Spleen (tissue), 7 donors: ENCODE data around the gene SPTSSA.

Experiments
- POLR2A ChIP-seq, 3 donors: fragments of 450-650 bp; IDR thresholded peaks; one replicate each; pipeline ENCODE4 v1.5.1; 2017; ENCODE audit warnings: antibody characterized with exemption in 3 of 3, mild to moderate bottlenecking in 1 of 3
- POLR2AphosphoS5 ChIP-seq, 3 donors: sonication (generic); formaldehyde crosslinking; IDR thresholded peaks; one replicate each; pipeline ENCODE4 v1.5.1; 2017; ENCODE audit warnings: antibody characterized with exemption in 3 of 3
- TF ChIP-seq, protein P1 (sequence below), 11 experiments: fragments of 200-600 bp in 7 of 11; fragments of 450-650 bp in 4 of 11; sonication (generic) in 4 of 11; IDR thresholded peaks in 8 of 11; conservative IDR thresholded peaks in 3 of 11; 1 replicate in 7 of 11; 2 replicates in 4 of 11; pipeline versions ENCODE4 v1.4.0 to v1.8.0; 2016 to 2021; ENCODE audit warnings: antibody characterized with exemption in 11 of 11, inconsistent platforms in 4 of 11, mild to moderate bottlenecking in 1 of 11
- donor health status: DM: no; HTN: no; CAD: no; lungs with moderate emphysema.
- donor health status: DM: no; HTN: no; CAD: no.
- donor health status: DM: no; HTN: no; CAD: no.

DNA sequence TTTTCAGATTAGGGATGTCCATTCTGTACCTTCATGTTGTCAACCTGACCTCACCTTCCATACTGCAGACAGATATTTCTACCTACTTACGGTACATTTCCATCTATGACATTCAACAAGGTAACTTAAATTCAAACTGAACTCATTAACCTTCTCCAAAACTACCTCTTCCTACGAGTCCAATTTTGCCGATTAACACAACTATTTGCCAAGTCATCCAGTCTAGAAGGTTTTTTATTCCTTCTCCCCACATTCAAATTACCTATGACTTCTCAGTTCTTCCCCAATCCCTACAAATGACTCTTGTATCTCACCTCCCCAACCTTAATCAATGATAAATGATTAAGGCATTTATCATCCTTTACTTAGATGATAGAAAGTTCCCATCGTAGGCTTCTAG is 23.6 kb downstream of the SPTSSA start:
- TF ChIP-seq, protein P1, sequence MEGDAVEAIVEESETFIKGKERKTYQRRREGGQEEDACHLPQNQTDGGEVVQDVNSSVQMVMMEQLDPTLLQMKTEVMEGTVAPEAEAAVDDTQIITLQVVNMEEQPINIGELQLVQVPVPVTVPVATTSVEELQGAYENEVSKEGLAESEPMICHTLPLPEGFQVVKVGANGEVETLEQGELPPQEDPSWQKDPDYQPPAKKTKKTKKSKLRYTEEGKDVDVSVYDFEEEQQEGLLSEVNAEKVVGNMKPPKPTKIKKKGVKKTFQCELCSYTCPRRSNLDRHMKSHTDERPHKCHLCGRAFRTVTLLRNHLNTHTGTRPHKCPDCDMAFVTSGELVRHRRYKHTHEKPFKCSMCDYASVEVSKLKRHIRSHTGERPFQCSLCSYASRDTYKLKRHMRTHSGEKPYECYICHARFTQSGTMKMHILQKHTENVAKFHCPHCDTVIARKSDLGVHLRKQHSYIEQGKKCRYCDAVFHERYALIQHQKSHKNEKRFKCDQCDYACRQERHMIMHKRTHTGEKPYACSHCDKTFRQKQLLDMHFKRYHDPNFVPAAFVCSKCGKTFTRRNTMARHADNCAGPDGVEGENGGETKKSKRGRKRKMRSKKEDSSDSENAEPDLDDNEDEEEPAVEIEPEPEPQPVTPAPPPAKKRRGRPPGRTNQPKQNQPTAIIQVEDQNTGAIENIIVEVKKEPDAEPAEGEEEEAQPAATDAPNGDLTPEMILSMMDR (IDR thresholded peaks at IDR 0.05 in 8 of 11, conservative IDR thresholded peaks at IDR 0.05 in 3 of 11) = no peak
- TF ChIP-seq POLR2AphosphoS5 (IDR thresholded peaks at IDR 0.05) (no peak), POLR2A (IDR thresholded peaks at IDR 0.05) (no peak)
